Measurements from ENCODE around the gene SPSB1. TPM values are rescaled to one million over a fixed set of nuclear protein-coding genes. Genes with fewer than 3 reads are reported as not detected.
A peak's percentile ranks its signal among the peaks of the same experiment; 100 is the strongest.

The SPSB1 gene
- polyA plus RNA-seq, 1 experiment, result 20.3 TPM

GRCh38 chr1:9317591-9318417, 25.1 kb downstream of the SPSB1 start:
- ChIA-PET POLR2A (interaction anchor here (0.7 kb wide), 1 partner anchor 31 kb away, joined by 4 read pairs; no protein-coding TSS in a partner anchor), CTCF (interaction anchor here (0.7 to 2.0 kb wide), 2 partner anchors 28 to 89 kb away, joined by 5 read pairs; no protein-coding TSS in a partner anchor)
- H3K27ac ChIP-seq (ENCODE audit: low read depth, low read length), result peak overlapping the region; percentile 87
- no peak for TF ChIP-seq CTCF (IDR thresholded peaks at IDR 0.05; ENCODE audit: low read depth, low read length)
- no peak overlapping the region for H3K4me3 ChIP-seq (ENCODE audit: low read depth, low read length)
- H3K27me3 ChIP-seq (ENCODE audit: control insufficient read depth, insufficient read depth, low read length), result no peaks in the 10 kb centered on the region
- H3K9me3 ChIP-seq (ENCODE audit: control insufficient read depth, insufficient read depth, low read length), result no peaks in the 10 kb centered on the region; the same call in 1 of the 2 replicates
- no peak for DNase-seq (ENCODE audit: low read depth, low spot score)

- Histone ChIP-seq H3K4me3 (ENCODE audit: low read depth, low read length) (no peak overlapping the region), H3K27me3 (ENCODE audit: control insufficient read depth, insufficient read depth, low read length) (no peaks in the 10 kb centered on the region), H3K27ac (ENCODE audit: low read depth, low read length) (no peak overlapping the region), H3K9me3 (ENCODE audit: control insufficient read depth, insufficient read depth, low read length) (no peaks in the 10 kb centered on the region; the same call in 1 of the 2 replicates)
- ChIA-PET CTCF (no interaction called here), POLR2A (no interaction called here)
- no peak for TF ChIP-seq CTCF (IDR thresholded peaks at IDR 0.05; ENCODE audit: low read depth, low read length)
- DNase-seq (ENCODE audit: low read depth, low spot score), result no peak
Observed at GRCh38 chr1:9319208-9319788, 26.6 kb downstream of the SPSB1 start.

- DNase-seq (ENCODE audit: low read depth, low spot score), result no peak
- CTCF ChIA-PET, result no interaction called here
- H3K27me3 ChIP-seq (ENCODE audit: control insufficient read depth, insufficient read depth, low read length), result no peaks in the 10 kb centered on the region
- TF ChIP-seq CTCF (IDR thresholded peaks at IDR 0.05; ENCODE audit: low read depth, low read length), result no peak
- H3K9me3 ChIP-seq (ENCODE audit: control insufficient read depth, insufficient read depth, low read length), result peaks cover 3% of the 10 kb centered on the region; the same call in 1 of the 2 replicates
- peak overlapping the region; percentile 91 for H3K27ac ChIP-seq (ENCODE audit: low read depth, low read length)
- POLR2A ChIA-PET, result no interaction called here
- no peak overlapping the region for H3K4me3 ChIP-seq (ENCODE audit: low read depth, low read length)
Observed at GRCh38 chr1:9319789-9320519, 27.3 kb downstream of the SPSB1 start.

GRCh38 chr1:9320520-9321479, 28.1 kb downstream of the SPSB1 start:
- peak; percentile 41 for DNase-seq (ENCODE audit: low read depth, low spot score)
- peaks cover 3% of the 10 kb centered on the region; the same call in 1 of the 2 replicates for H3K9me3 ChIP-seq (ENCODE audit: control insufficient read depth, insufficient read depth, low read length)
- peak overlapping the region; percentile 43 for H3K4me3 ChIP-seq (ENCODE audit: low read depth, low read length)
- TF ChIP-seq CTCF (IDR thresholded peaks at IDR 0.05; ENCODE audit: low read depth, low read length), result no peak
- no peaks in the 10 kb centered on the region for H3K27me3 ChIP-seq (ENCODE audit: control insufficient read depth, insufficient read depth, low read length)
- H3K27ac ChIP-seq (ENCODE audit: low read depth, low read length), result peak overlapping the region; percentile 91
- POLR2A ChIA-PET, result interaction anchor here (0.6 to 1.4 kb wide), 14 partner anchors 17 to 152 kb away, joined by 3 to 9 read pairs (median 4); no protein-coding TSS in a partner anchor
- CTCF ChIA-PET, result interaction anchor here (0.5 to 1.5 kb wide), 5 partner anchors 31 to 179 kb away, joined by 3 to 4 read pairs (median 3); no protein-coding TSS in a partner anchor

Data from AG04450 (cell line).